Mesenchymal stem cell (in vitro differentiated cells and primary cell): ENCODE measurements around the gene TRIM67.

ENCODE experiments used
- DNase-seq: peaks from one replicate; pipeline ENCODE4 v3.0.0-alpha.2; 2013
- H2AFZ ChIP-seq: one replicate; pipeline ENCODE4 v1.6.1; 2013; ENCODE audit warnings: low read depth, mild to moderate bottlenecking, control low read depth, inconsistent platforms, low read length, moderate library complexity
- H2AK5ac ChIP-seq: 2 replicates; pipeline ENCODE4 v1.6.1; 2013; ENCODE audit warnings: low read length, moderate library complexity, mild to moderate bottlenecking, inconsistent platforms; ENCODE audit not compliant: severe bottlenecking
- H2BK120ac ChIP-seq: one replicate; pipeline ENCODE4 v1.6.1; 2013; ENCODE audit warnings: low read depth, mild to moderate bottlenecking, inconsistent platforms, low read length, moderate library complexity
- H2BK12ac ChIP-seq, 2 experiments: one replicate each; pipeline ENCODE4 v1.6.1; 2013; ENCODE audit warnings: inconsistent platforms in 2 of 2, low read length in 2 of 2, mild to moderate bottlenecking in 2 of 2, moderate library complexity in 2 of 2, control low read depth in 1 of 2
- H2BK15ac ChIP-seq: one replicate; pipeline ENCODE4 v1.6.1; 2013; ENCODE audit warnings: mild to moderate bottlenecking, low read depth, inconsistent platforms; ENCODE audit not compliant: poor library complexity, severe bottlenecking
- H2BK5ac ChIP-seq: 2 replicates; pipeline ENCODE4 v1.6.1; 2013; ENCODE audit warnings: low read depth, mild to moderate bottlenecking, low read length, control low read depth, inconsistent platforms; ENCODE audit not compliant: poor library complexity, severe bottlenecking
- H3K14ac ChIP-seq, 2 experiments: one replicate each; pipeline ENCODE4 v1.6.1; 2013; ENCODE audit warnings: inconsistent platforms in 2 of 2, low read length in 2 of 2, control low read depth in 1 of 2, mild to moderate bottlenecking in 1 of 2, moderate library complexity in 1 of 2
- H3K18ac ChIP-seq, 2 experiments: one replicate each; pipeline ENCODE4 v1.6.1; 2013; ENCODE audit warnings: inconsistent platforms in 2 of 2, low read length in 2 of 2, control low read depth in 1 of 2, low read depth in 1 of 2, mild to moderate bottlenecking in 1 of 2
- H3K23ac ChIP-seq, 2 experiments: one replicate each; pipeline ENCODE4 v1.6.1; 2013; ENCODE audit warnings: inconsistent platforms in 2 of 2, low read length in 2 of 2, mild to moderate bottlenecking in 2 of 2, moderate library complexity in 2 of 2, control low read depth in 1 of 2
- H3K27ac ChIP-seq: 2 replicates; pipeline ENCODE4 v1.5.1; 2013; ENCODE audit warnings: mild to moderate bottlenecking, moderate library complexity, low read length, control low read depth, inconsistent platforms; ENCODE audit not compliant: poor library complexity, severe bottlenecking
- H3K27me3 ChIP-seq, 2 experiments: 2 replicates each; pipeline versions ENCODE4 v1.6.1 to v1.7.0; 2013; ENCODE audit warnings: low read length in 2 of 2, mild to moderate bottlenecking in 2 of 2, moderate library complexity in 2 of 2, control low read depth in 1 of 2, inconsistent platforms in 1 of 2; ENCODE audit not compliant: control insufficient read depth in 1 of 2, insufficient read depth in 1 of 2
- H3K36me3 ChIP-seq, 2 experiments: 2 replicates each; pipeline versions ENCODE4 v1.6.1 to v1.7.0; 2013; ENCODE audit warnings: low read length in 2 of 2, control low read depth in 1 of 2, inconsistent platforms in 1 of 2, low read depth in 1 of 2, mild to moderate bottlenecking in 1 of 2; ENCODE audit not compliant: insufficient read depth in 2 of 2, control insufficient read depth in 1 of 2
- H3K4ac ChIP-seq, 2 experiments: one replicate each; pipeline ENCODE4 v1.6.1; 2013; ENCODE audit warnings: inconsistent platforms in 2 of 2, low read length in 2 of 2, mild to moderate bottlenecking in 2 of 2, moderate library complexity in 2 of 2, control low read depth in 1 of 2, low read depth in 1 of 2
- H3K4me1 ChIP-seq: 2 replicates; pipeline ENCODE4 v1.6.1; 2013; ENCODE audit warnings: low read depth, low read length, control low read depth; ENCODE audit not compliant: control insufficient read depth, insufficient read depth
- H3K4me2 ChIP-seq: 2 replicates; pipeline ENCODE4 v1.6.1; 2013; ENCODE audit warnings: low read length, mild to moderate bottlenecking, inconsistent platforms; ENCODE audit not compliant: poor library complexity, severe bottlenecking
- H3K4me3 ChIP-seq, 2 experiments: 2 replicates each; pipeline versions ENCODE4 v1.5.1 to v1.7.0; 2013; ENCODE audit warnings: low read length in 2 of 2, mild to moderate bottlenecking in 2 of 2, control low read depth in 1 of 2, low read depth in 1 of 2; ENCODE audit not compliant: insufficient read depth in 1 of 2
- H3K79me1 ChIP-seq: replicated peaks from 2 replicates; pipeline ENCODE4 v1.6.1; 2013; ENCODE audit warnings: mild to moderate bottlenecking, control low read depth, low read length, inconsistent platforms; ENCODE audit not compliant: poor library complexity, severe bottlenecking
- H3K9ac ChIP-seq: 2 replicates; pipeline ENCODE4 v1.7.0; 2013; ENCODE audit warnings: mild to moderate bottlenecking, low read length, moderate library complexity
- H3K9me3 ChIP-seq: 2 replicates; pipeline ENCODE4 v1.7.0; 2013; ENCODE audit warnings: mild to moderate bottlenecking, low read length; ENCODE audit not compliant: control insufficient read depth
- H4K8ac ChIP-seq: one replicate; pipeline ENCODE4 v1.6.1; 2013; ENCODE audit warnings: inconsistent platforms, mild to moderate bottlenecking, low read length, moderate library complexity
- H4K91ac ChIP-seq: one replicate; pipeline ENCODE4 v1.6.1; 2013; ENCODE audit warnings: mild to moderate bottlenecking, low read length, inconsistent platforms
- WGBS: methylation state at CpG from one replicate; pipeline ENCODE4 v1.1.7; 2013; ENCODE audit warnings: mixed read lengths; 5-methylcytosine and 5-hydroxymethylcytosine counted together

TRIM67 gene

GRCh38 chr1:231201979-231202633 is 40.2 kb downstream of the TRIM67 start:
- Histone ChIP-seq H3K4ac (no peak overlapping the region), H2BK5ac (no peak overlapping the region), H4K91ac (no peak overlapping the region), H3K4me2 (no peak overlapping the region), H3K27ac (no peak overlapping the region), H2AK5ac (no peak overlapping the region), H3K4me1 (peaks cover 3% of the 10 kb centered on the region), H3K9me3 (no peaks in the 10 kb centered on the region), H3K27me3 (peaks cover 27 to 30% of the 10 kb centered on the region in 2 experiments), H2BK12ac (no peak overlapping the region), H2BK15ac (no peak overlapping the region), H4K8ac (no peak overlapping the region), H3K9ac (no peak overlapping the region), H3K23ac (no peak overlapping the region), H3K36me3 (no peaks in the 10 kb centered on the region), H3K14ac (no peak overlapping the region), H2BK120ac (no peak overlapping the region), H2AFZ (no peak overlapping the region), H3K18ac (no peak overlapping the region), H3K79me1 (no peaks in the 10 kb centered on the region), H3K4me3 (no peak overlapping the region)
- WGBS, result 89% methylated on average over 5 of the region's 5 CpGs
- no peak for DNase-seq

DNA sequence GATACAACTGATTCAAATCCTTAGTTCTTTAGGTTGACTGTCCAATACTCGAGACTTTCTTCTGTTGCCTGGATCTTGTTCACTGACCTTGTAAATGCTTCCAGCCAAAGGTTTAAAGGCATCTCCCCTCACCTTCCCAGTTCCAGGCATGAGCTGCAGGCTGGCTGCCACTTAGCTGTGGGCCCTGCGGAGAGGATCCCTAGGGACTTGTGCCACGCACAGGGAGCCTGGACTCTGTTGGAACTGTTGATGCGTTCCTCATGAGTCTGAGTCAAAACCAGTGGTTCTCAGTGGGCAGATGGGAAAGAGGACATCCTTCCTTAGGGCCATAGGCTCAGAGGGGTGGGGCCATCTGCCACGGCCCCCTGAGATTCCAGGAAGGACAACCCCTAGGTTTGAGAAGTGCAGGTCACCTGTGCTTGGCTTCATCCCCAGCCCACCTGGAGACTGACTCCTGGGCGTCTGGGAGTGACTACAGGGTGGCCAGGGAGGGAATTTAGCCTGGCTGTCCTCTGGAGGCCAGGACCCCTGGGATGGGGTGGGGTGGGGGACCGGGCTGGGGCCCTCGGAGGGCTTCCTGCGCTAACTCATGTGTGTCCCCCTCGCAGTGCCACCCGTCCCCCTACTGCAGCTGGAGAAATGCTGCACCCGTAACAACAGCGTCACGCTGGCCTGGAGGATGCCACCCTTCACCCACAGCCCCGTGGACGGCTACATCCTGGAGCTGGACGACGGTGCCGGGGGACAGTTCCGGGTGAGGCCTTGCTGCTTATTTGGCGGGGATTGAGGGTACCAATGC is 41.6 kb downstream of the TRIM67 start:
- Histone ChIP-seq H3K18ac (no peak overlapping the region), H3K4me3 (no peak overlapping the region), H2BK15ac (no peak overlapping the region), H3K9ac (no peak overlapping the region), H2BK120ac (no peak overlapping the region), H3K4ac (no peak overlapping the region), H2AK5ac (no peak overlapping the region), H2BK12ac (no peak overlapping the region), H3K79me1 (no peaks in the 10 kb centered on the region), H2AFZ (no peak overlapping the region), H2BK5ac (no peak overlapping the region), H4K8ac (no peak overlapping the region), H4K91ac (no peak overlapping the region), H3K14ac (peak overlapping the region in 1 of 2 experiments; percentile 38), H3K23ac (no peak overlapping the region), H3K4me2 (no peak overlapping the region), H3K4me1 (peaks cover 3% of the 10 kb centered on the region), H3K27me3 (peaks cover 27 to 30% of the 10 kb centered on the region in 2 experiments), H3K9me3 (no peaks in the 10 kb centered on the region), H3K27ac (no peak overlapping the region), H3K36me3 (no peaks in the 10 kb centered on the region)
- no peak for DNase-seq
- 82% methylated on average over 21 of the region's 21 CpGs for WGBS

GRCh38 chr1:231206856-231207255 is 45.0 kb downstream of the TRIM67 start:
- H3K9me3 ChIP-seq, result no peaks in the 10 kb centered on the region
- no peak overlapping the region for H2BK120ac ChIP-seq
- H2BK15ac ChIP-seq, result no peak overlapping the region
- peak; percentile 12 for DNase-seq
- H2BK12ac ChIP-seq, result no peak overlapping the region
- H3K4me1 ChIP-seq, result peaks cover 9% of the 10 kb centered on the region
- no peak overlapping the region for H2AFZ ChIP-seq
- H3K36me3 ChIP-seq, result peaks cover 0 to 3% of the 10 kb centered on the region in 2 experiments
- H3K4me3 ChIP-seq, result no peak overlapping the region
- no peak overlapping the region for H2BK5ac ChIP-seq
- no peak overlapping the region for H2AK5ac ChIP-seq
- H3K14ac ChIP-seq, result no peak overlapping the region
- no peak overlapping the region for H3K23ac ChIP-seq
- no peak overlapping the region for H4K8ac ChIP-seq
- peaks cover 21 to 22% of the 10 kb centered on the region in 2 experiments for H3K27me3 ChIP-seq
- no peaks in the 10 kb centered on the region for H3K79me1 ChIP-seq
- H3K18ac ChIP-seq, result no peak overlapping the region
- H4K91ac ChIP-seq, result no peak overlapping the region
- H3K9ac ChIP-seq, result no peak overlapping the region
- 53% methylated on average over 5 of the region's 8 CpGs for WGBS
- H3K27ac ChIP-seq, result no peak overlapping the region
- no peak overlapping the region for H3K4me2 ChIP-seq
- no peak overlapping the region for H3K4ac ChIP-seq

DNA sequence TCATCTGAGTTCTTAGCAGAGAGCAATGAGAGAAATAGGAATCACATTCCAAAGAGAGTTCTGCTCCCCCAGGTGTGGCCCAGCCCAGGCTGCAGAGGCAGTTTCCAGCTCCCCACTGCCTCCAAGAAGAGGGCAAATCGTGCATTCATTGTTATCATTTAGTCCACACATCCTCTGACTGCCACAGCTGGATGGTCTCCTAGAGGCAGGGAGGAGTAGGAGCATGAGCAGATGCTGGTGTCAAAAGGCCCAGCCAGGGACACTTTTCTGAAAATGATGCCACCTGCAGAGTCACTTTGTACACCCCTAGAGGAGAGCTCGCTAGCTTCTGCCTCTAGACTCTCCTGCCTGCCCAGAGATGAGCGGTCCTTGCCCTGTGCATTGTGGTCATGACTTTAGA is 45.6 kb downstream of the TRIM67 start:
- H2BK15ac ChIP-seq, result no peak overlapping the region
- H2BK12ac ChIP-seq, result no peak overlapping the region
- H3K4ac ChIP-seq, result no peak overlapping the region
- H2BK120ac ChIP-seq, result no peak overlapping the region
- peaks cover 8% of the 10 kb centered on the region for H3K4me1 ChIP-seq
- peaks cover 17 to 18% of the 10 kb centered on the region in 2 experiments for H3K27me3 ChIP-seq
- H4K91ac ChIP-seq, result no peak overlapping the region
- H3K4me2 ChIP-seq, result no peak overlapping the region
- no peak overlapping the region for H3K23ac ChIP-seq
- DNase-seq, result no peak
- H3K9me3 ChIP-seq, result no peaks in the 10 kb centered on the region
- no peak overlapping the region for H3K18ac ChIP-seq
- no peak overlapping the region for H3K4me3 ChIP-seq
- H2AK5ac ChIP-seq, result no peak overlapping the region
- H3K9ac ChIP-seq, result no peak overlapping the region
- peaks cover 0 to 3% of the 10 kb centered on the region in 2 experiments for H3K36me3 ChIP-seq
- H2AFZ ChIP-seq, result no peak overlapping the region
- WGBS, result 83% methylated on average over 1 of the region's 3 CpGs
- H3K27ac ChIP-seq, result no peak overlapping the region
- H3K79me1 ChIP-seq, result no peaks in the 10 kb centered on the region
- H4K8ac ChIP-seq, result no peak overlapping the region
- no peak overlapping the region for H3K14ac ChIP-seq
- no peak overlapping the region for H2BK5ac ChIP-seq
